HG03432 (cell line): ENCODE measurements around the gene TGFB2.

Experiments
- ATAC-seq: cut with Tn5 transposase; IDR thresholded peaks from one replicate; pipeline ENCODE4 v1.9.1; 2021; ENCODE audit warnings: mild to moderate bottlenecking, moderate library complexity; ENCODE audit not compliant: unreplicated experiment

TGFB2 gene

DNA sequence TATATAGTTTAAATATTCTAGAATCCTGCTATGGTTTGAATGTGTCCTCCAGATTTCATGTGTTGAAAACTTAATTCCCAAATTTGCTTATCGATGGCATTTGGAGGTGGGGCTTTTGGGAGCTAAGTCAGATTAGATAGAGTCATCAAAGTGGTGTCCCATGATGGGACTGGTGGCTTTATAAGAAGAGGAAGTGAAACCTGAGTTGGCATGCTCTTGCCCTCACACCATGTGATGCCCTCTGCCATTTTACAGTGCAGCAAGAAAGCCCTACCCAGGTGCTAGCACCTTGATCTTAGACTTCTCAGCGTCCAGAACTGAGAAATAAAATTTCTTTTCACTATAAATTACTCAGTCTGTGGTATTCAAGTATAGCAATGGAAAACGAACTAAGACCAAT lies 111.3 kb downstream of the TGFB2 start:
- no peak for ATAC-seq

GRCh38 chr1:218459450-218459849 lies 114.3 kb downstream of the TGFB2 start:
- no peak for ATAC-seq

GRCh38 chr1:218459878-218460711 lies 115.0 kb downstream of the TGFB2 start:
- peak; percentile 84 for ATAC-seq

- ATAC-seq = no peak
Measured at GRCh38 chr1:218461351-218461750, 116.2 kb downstream of the TGFB2 start.

GRCh38 chr1:218462116-218462515 lies 117.0 kb downstream of the TGFB2 start:
- ATAC-seq = no peak

DNA sequence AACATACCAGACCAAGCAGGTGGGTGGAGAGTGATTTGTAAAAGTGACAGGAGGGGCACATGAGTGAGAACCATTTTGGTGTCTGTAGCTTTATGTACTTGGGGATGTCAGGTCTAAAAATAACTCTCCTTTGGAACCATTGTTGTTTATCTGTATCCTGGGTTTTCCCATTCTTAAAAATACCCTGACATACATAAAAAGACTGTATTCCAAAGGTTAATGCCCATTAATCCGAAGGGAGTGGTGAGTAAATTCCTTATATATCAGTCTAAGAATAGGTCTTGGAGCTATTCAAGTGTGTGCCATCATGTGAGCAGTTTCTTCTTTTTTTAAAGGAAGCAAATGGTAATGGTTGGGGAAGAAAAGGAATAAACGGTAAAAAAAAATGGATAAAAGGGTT lies 117.5 kb downstream of the TGFB2 start:
- no peak for ATAC-seq

DNA sequence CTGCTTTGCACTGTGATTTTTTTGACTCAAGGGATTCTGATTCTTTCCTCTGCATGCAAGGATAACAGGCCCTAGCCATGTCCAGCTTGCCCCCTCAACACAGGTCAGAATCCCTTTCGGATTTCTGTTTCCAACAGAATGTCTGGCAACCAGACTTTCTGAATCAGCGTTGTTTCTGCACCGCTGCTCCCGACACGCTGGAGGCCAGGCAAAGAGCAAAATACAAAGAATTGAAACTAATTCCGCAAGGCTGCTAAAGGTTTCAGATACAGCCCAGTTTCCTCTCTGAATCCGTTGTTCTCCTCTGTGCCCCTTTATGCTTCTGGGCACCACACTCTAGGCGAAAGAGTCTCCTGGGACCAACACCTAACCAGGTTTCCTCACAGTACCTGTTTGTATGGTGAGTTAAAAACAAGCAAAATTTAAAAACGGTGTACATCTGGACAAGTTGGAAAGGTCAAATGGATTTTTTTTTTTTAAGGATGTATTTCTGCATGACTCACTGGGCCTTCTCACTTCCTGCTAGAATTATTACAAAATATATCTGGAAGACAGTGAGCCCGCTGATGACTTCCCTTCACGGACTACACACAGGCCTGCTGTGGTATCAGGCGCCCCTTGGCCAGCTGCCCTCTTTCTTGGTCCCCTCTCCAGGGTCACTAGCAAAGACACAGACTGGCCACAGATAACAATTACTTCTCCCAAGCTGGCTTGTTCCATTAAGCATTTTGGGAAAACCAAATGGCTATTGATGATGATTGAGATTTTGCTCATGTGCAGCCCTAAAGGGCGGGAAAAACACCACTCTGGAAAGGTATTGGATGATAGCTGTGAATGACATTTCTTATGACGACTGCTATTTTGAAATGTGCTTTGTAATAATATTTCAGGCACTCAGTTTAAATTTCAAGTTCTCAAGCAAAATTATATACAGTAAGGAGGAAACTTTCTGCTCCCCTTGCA lies 118.3 kb downstream of the TGFB2 start:
- no peak for ATAC-seq

DNA sequence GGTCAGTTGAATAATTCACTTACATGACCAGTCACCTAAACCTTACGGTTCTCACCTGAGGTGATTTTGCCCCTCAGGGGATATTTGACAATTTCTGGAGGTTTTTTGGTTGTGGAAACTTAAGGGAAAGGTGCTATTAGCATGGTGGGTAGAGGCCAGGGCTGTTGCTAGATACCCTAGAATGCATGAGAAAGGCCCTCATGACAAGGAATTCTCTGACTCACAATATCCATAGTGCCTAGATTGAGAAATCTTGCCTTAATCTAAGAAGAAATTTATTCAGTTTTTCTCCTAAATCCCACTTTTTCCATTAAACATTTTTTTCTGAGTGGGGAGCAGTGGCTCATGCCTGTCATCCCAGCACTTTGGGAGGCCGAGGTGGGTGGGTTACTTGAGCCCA lies 119.7 kb downstream of the TGFB2 start:
- ATAC-seq = no peak

DNA sequence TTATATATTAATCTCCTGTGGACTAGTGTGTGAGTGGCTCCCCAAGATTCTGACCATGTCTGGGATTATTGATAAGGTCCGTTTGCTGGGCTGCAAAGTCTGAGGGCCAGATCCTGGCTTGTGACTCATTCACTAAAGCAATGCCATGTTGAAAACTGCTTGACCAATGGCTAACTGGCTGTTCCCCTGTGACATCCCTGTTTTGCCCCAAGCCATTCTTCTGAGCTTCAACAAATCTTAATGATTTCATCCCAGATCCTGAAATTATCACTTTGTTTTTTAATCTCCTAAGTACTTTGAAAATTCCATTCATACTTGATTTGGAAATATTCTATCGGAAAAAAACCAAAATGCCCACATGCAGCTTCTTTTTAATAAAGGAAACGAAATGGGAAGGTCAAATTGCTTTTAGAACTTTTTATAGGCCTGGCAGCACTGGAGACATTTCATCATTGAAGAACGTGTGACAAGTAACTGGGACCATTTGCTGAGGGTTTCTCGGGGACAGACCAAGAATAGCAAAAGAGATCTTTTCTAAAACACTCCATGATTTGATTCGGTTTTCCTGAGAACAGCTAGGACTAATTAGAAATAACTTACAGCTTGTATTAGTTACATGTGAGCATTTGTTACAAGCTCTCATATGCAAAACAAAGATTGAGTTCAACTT lies 121.3 kb downstream of the TGFB2 start:
- no peak for ATAC-seq

GRCh38 chr1:218467101-218468072 lies 122.3 kb downstream of the TGFB2 start:
- ATAC-seq = no peak

DNA sequence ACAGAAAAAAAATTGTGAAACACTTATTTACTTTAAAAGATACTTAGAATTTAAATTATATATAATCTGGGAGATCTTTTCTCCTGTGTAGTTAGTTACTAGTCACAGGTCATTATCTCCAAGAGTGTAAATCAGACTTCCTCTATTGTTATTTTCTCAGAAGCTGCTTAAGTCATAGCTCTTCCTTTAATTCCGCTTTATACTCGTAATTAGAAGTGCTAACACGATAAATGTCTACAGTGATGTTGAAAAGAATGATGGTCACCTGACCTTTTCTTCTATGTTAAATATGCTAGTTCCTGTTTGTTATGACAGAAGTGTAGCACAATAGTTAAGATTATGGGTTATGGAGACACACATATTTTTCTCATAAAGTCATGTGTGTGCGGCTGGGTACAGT lies 123.6 kb downstream of the TGFB2 start:
- no peak for ATAC-seq

DNA sequence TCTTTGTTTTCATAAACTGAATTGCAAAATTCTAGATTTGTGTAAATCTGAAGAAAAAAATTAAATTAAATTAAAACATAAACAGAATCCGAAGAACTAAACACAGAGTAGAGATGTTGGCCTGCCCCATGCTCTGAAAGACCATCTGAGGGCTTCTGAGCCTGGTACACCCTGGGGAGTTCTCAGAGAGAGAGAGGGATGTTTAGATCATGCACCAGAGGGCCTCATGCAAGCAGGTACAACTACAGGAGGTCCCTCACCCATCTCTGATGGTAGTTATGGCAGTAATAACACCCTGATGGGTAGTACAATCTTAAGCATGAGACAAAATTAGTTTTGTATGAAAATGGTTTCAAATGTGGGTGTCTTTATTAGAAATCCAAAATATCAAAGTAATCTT lies 127.7 kb downstream of the TGFB2 start:
- peak; percentile 24 for ATAC-seq

DNA sequence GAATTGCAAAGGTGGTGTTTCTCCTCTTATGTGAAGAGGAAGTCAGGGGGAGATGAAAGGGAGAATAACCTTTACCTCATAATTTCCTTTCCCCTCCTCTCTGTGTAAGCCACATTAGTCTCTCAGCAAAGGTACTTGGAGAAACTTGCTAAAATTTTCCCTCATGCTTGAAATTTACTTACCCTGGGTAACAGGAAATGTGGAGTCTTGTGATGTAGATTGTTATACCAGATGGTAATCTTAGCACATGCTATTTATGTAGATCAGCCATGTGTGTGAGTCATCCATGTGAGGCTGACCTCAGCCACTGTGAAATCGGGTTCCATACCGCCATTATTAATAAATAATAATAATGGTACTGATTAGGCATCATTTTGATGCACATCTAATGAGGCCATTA lies 128.4 kb downstream of the TGFB2 start:
- ATAC-seq = peak; percentile 75

- no peak for ATAC-seq
Measured at GRCh38 chr1:218474128-218474527, 129.0 kb downstream of the TGFB2 start.

DNA sequence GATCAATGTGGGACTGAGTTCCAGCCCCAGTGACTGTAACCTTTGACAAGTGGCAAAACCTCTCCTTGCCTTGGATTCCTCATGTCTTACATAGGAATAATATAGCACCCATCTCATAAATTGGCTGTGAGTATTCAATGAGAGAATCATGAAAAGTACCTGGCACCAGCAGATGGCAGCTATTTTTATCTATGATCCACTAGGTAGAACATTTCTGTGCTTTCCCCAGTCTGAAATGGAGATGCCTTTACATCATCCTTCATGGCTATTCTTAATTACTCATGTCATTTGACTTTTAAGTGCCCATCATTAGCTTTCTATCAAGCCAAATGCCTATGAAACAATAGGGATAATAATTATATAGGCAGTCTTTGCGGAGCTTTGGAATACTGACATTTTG lies 130.1 kb downstream of the TGFB2 start:
- no peak for ATAC-seq

GRCh38 chr1:218475699-218476098 lies 130.6 kb downstream of the TGFB2 start:
- no peak for ATAC-seq

DNA sequence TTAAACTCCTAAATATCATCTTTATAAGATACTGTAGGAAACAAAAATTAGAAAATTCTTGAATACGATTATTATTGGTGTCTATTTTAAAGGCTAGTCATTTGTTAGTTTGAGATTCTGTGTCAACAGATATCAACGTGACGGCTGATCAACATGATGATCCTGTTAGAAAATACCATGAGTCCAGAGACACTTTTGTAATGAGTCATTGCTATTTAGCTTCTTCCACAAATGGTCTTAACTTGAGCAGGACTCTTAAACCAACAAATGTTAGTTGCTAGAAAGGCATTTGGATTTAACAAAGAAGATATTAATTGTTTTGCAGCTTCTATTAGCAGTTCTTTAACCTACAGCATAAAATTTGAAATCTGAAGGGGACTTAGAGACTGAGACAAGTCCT lies 131.2 kb downstream of the TGFB2 start:
- peak; percentile 40 for ATAC-seq

GRCh38 chr1:218478336-218478735 lies 133.2 kb downstream of the TGFB2 start:
- no peak for ATAC-seq

- no peak for ATAC-seq
Measured at GRCh38 chr1:218479436-218480115, 134.4 kb downstream of the TGFB2 start.

- ATAC-seq = no peak
Measured at GRCh38 chr1:218480137-218480536, 135.0 kb downstream of the TGFB2 start.
